ENCODE results near the gene CDH4. TPM values are rescaled to one million over a fixed set of nuclear protein-coding genes. Genes with fewer than 3 reads are reported as not detected.

The CDH4 gene
- total and polyA plus RNA-seq, 10 donors = 0.30 to 20.1 (median 7.7) TPM

DNA sequence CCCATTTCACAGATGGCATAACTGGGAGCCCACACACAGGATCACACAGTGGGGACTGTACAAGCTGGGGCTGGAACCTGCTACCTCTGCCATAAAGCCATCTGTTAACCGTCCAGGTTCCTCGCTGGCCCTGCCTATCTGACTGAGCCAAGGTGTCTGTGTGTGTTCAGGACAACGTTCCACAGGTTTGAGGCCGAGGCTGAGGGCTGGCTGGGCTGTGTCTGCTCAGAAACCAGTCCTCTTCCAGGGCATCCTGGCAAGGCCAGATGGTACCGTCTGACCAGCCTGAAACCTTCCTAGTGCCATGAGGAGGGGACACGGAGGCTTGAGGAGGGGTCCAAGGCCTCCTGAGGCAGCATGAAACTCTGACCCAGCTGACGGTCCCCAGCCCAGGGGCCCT lies 663.0 kb downstream of the CDH4 start:
- no peaks in the 10 kb centered on the region for H3K27me3 ChIP-seq (replicated peaks in 1 of 7)
- H3K9me3 ChIP-seq = peaks cover 0 to 12% (median 7%) of the 10 kb centered on the region in 8 donors
- no peak overlapping the region for H3K4me3 ChIP-seq
- intact Hi-C loops (cut with DNase I; ENCODE audit: low total_unique reads) = no loop called here
- TF ChIP-seq POLR2AphosphoS5 (IDR thresholded peaks at IDR 0.05) = no peak
- TF ChIP-seq, protein P1, sequence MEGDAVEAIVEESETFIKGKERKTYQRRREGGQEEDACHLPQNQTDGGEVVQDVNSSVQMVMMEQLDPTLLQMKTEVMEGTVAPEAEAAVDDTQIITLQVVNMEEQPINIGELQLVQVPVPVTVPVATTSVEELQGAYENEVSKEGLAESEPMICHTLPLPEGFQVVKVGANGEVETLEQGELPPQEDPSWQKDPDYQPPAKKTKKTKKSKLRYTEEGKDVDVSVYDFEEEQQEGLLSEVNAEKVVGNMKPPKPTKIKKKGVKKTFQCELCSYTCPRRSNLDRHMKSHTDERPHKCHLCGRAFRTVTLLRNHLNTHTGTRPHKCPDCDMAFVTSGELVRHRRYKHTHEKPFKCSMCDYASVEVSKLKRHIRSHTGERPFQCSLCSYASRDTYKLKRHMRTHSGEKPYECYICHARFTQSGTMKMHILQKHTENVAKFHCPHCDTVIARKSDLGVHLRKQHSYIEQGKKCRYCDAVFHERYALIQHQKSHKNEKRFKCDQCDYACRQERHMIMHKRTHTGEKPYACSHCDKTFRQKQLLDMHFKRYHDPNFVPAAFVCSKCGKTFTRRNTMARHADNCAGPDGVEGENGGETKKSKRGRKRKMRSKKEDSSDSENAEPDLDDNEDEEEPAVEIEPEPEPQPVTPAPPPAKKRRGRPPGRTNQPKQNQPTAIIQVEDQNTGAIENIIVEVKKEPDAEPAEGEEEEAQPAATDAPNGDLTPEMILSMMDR (IDR thresholded peaks at IDR 0.05 in 8 of 11, conservative IDR thresholded peaks at IDR 0.05 in 3 of 11) = no peak
- TF ChIP-seq POLR2A (IDR thresholded peaks at IDR 0.05) = no peak
- 72 to 86% (median 85%) methylated on average over 5 to 7 of the region's 7 CpGs for WGBS, 5 donors
- peaks cover 0 to 15% (median 0%) of the 10 kb centered on the region in 6 donors for H3K4me1 ChIP-seq
- no peak for DNase-seq
- H3K27ac ChIP-seq = no peak overlapping the region
- H3K36me3 ChIP-seq = no peaks in the 10 kb centered on the region

DNA sequence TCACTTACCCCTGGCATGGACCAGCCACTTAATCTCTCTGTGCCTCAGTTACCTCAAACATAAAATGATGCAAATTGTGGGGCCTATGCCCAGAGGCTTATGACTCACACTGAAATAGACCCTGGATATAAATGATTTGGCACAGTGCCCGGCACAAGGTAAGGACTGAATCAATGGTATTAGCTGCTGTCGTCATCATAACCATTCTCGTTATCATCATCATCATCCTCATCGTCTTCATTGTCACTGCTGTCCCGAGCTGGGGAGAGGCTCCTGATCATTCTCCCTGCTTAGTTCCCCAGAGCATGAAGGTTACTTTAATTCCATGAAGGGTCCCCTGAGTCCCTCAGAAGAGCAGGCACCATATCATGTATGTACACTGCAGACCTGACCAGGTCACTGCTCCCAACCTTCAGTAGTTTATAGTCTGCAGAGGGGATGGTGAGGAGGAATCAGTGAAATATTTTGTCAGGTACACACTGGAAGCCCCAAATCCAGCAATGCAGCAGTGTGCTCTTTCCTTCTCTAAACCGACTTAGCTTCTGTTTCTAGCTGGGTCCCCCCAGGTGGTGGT lies 664.3 kb downstream of the CDH4 start:
- no peaks in the 10 kb centered on the region for H3K9me3 ChIP-seq
- peaks cover 0 to 15% (median 0%) of the 10 kb centered on the region in 6 donors for H3K4me1 ChIP-seq
- H3K27ac ChIP-seq = no peak overlapping the region
- no peak overlapping the region for H3K4me3 ChIP-seq
- no peaks in the 10 kb centered on the region for H3K27me3 ChIP-seq (replicated peaks in 1 of 7)
- WGBS, 5 donors = 82 to 94% (median 87%) methylated on average over 6 of the region's 6 CpGs
- intact Hi-C loops (cut with DNase I; ENCODE audit: low total_unique reads) = no loop called here
- H3K36me3 ChIP-seq = no peaks in the 10 kb centered on the region
- TF ChIP-seq, protein P1 (IDR thresholded peaks at IDR 0.05 in 8 of 11, conservative IDR thresholded peaks at IDR 0.05 in 3 of 11) = no peak
- no peak for TF ChIP-seq POLR2A (IDR thresholded peaks at IDR 0.05)
- TF ChIP-seq POLR2AphosphoS5 (IDR thresholded peaks at IDR 0.05) = no peak
- DNase-seq = no peak

DNA sequence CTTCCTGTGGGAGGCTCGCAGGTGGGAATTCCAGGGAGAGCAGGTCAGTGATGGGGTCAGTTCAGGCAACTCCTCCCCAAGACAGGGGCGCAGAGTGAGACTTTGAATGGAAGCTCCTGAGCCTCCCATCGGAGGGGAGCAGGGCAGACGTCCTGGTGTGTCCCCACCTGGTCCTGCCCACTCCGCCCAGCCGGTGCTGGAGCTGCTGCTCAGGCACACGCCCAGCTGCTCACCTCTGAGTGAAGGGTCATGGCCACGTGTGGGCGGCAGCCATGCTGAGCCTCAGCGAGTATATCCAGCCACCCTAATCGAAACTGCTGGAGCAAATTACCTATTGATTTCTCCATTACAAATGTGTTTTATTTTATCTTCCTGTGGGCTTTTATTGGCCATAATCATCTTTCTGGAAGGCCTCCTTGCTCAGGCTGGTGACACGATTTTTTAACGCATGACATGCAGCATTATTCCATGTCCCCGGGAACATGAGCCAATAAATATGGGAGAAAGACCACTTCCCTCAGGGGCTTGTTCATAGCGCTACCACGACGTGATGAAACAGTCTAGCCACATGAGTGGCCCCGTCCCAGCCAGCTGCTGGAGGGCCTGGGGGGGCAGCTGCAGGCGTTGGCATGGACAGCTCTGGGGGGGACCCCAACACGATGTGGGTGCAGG lies 665.5 kb downstream of the CDH4 start:
- DNase-seq = no peak
- Histone ChIP-seq H3K4me1 (peaks cover 0 to 8% (median 0%) of the 10 kb centered on the region in 6 donors), H3K27me3 (replicated peaks in 1 of 7) (no peaks in the 10 kb centered on the region), H3K27ac (no peak overlapping the region), H3K4me3 (no peak overlapping the region), H3K9me3 (no peaks in the 10 kb centered on the region), H3K36me3 (no peaks in the 10 kb centered on the region)
- 79 to 87% (median 83%) methylated on average over 19 to 20 of the region's 20 CpGs for whole genome bisulfite sequencing, 5 donors
- no peak for TF ChIP-seq POLR2AphosphoS5 (IDR thresholded peaks at IDR 0.05)
- TF ChIP-seq POLR2A (IDR thresholded peaks at IDR 0.05) = no peak
- TF ChIP-seq, protein P1 (IDR thresholded peaks at IDR 0.05 in 8 of 11, conservative IDR thresholded peaks at IDR 0.05 in 3 of 11) = no peak
- intact Hi-C loops (cut with DNase I; ENCODE audit: low total_unique reads) = no loop called here

DNA sequence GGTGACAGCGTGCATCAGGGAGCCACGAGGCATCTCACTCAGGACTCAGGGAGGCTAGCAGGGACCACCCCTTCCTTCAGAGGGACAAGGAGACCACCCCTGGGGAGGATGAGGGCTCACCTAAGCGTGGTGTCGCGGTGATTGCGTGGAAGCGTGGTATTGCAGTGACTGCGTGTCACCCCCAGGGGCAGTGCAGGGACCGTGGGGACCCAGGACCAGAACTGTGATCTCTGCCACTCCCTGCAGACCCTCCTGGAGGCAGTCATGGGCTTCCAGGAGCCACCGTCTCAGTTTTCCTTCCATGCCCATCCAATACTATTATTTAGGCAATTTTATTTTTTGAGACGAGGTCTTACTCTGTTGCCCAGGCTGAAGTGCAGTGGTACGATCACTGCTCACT lies 666.5 kb downstream of the CDH4 start:
- Histone ChIP-seq H3K27ac (no peak overlapping the region), H3K9me3 (no peaks in the 10 kb centered on the region), H3K27me3 (replicated peaks in 1 of 7) (peaks cover 0 to 8% (median 0%) of the 10 kb centered on the region in 7 donors), H3K4me1 (no peaks in the 10 kb centered on the region), H3K36me3 (no peaks in the 10 kb centered on the region), H3K4me3 (no peak overlapping the region)
- no peak for DNase-seq
- 88 to 95% (median 91%) methylated on average over 10 to 12 of the region's 12 CpGs for WGBS, 5 donors
- TF ChIP-seq, protein P1 (IDR thresholded peaks at IDR 0.05 in 8 of 11, conservative IDR thresholded peaks at IDR 0.05 in 3 of 11) = no peak
- TF ChIP-seq POLR2AphosphoS5 (IDR thresholded peaks at IDR 0.05) (no peak), POLR2A (IDR thresholded peaks at IDR 0.05) (no peak)
- intact Hi-C loops (cut with DNase I; ENCODE audit: low total_unique reads) = no loop called here
